ENCODE data around the gene FAM118B. TPM values are rescaled to one million over a fixed set of nuclear protein-coding genes. Genes with fewer than 3 reads are reported as not detected.
"Not testable (repeated sequence)": the region's sequence is repeated elsewhere in the genome, so short reads cannot be mapped to it uniquely, and the experiment has no call there.

Gene FAM118B
- total RNA-seq, 1 donor from 2014 or later: 19.4 TPM

DNA sequence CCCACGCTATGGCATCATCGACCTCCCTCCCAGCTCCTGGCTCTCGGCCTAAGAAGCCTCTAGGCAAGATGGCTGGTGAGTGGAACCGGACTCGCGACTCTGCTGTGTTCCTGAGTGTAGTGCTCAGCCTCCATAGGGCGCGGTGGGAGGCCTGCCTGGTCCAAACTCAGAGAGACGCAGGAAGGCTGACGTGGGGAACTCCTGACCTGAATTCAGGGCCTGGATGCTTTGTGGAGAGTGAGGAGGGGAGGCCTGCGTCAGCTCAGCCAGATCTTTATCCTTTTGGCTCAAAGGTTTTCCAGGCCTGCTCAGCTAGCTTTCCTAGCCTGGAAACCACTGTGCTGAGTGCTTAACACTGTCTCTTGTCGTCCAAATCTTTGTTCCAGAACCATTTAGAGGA, 79.3 kb downstream of the FAM118B start:
- ATAC-seq (no peak), DNase-seq (ENCODE audit: low spot score) (no peak)
- intact Hi-C loops (cut with DNase I): no loop called here

DNA sequence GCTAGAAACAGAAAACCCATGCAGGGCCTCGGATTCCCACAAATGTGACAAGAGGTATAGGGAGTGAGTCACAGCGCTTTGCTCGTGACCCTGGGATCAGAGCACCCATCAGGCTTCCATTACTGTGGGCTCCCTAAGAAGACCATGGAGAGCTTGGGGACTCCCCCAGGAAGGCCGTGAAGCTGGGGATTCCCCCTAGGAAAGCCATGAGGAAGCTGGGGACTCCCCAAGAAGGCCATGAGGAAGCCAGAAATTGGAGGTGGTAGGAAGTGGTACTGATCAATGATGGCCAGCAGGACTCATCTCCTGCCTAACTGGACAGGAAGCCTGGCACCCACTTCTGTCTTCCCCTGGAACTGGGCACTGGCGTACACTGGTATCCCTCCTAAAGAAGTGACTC, 82.1 kb downstream of the FAM118B start:
- intact Hi-C loops (cut with DNase I): no loop called here
- DNase-seq (ENCODE audit: low spot score): no peak

DNA sequence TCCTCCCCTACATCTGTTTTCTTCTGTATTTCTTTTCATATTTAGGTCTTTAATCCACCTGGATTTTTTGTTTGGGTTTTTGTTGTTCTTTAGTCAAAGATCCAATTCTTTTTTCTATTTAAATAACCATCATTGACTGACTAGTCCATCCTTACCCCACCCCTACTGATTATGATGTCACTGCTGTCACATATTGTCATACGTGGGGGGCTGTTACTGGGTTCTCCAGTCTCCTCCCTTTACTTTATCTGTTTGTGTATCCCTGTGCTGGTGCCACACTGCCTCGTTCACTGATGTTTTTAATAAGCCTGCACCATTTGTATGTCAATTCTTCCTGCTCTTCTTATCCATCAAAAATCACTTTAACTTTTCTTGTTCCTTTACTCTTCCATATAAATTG, 85.4 kb downstream of the FAM118B start:
- intact Hi-C loops (cut with DNase I): no loop called here
- ATAC-seq: no peak

More for the DNA sequence above, 82.1 kb downstream of the FAM118B start:
- no peak for ATAC-seq

DNA sequence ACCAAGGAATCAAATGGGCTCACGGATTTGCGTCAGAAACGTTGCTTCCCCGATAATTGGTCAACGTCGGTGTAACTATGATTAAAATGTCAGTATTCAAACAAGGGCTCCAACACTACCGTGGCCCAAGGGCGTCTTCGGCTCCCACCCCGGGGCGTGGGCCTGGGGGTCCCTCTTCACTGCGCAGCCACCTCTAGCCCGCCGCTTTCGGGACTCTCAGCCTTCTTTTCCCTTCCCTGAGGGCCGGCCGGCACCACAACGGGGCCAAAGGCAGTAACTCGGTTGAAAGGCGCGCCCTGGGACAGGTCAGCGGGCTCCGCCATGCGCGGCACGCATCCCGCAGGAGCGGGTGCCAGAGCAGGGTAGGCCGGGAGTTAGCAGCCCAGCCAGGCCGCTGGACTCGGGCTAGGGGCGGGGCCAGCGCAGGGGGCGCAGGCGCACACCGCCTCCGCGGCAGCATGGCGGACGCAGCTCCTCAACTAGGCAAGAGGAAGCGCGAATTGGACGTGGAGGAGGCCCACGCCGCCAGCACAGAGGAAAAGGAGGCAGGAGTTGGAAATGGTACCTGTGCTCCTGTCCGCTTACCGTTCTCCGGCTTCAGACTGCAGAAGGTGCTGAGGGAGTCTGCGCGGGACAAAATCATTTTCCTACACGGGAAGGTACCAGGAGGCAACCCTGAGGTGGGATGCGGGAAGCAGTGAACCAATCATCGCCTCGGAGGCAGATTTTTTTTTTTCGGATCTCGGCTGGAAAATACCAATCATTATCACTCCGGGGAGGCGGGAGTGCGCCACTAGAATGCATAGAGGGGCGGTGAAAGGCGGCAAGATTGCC, 92.3 kb downstream of the FAM118B start, which contains the start of gene DCPS:
Gene DCPS (plus strand): TSS at position 438 of the 834 bp plus-strand sequence. CDS start 21 bp downstream, at position 459.
- intact Hi-C loops (cut with DNase I): no loop called here
- DNase-seq (ENCODE audit: low spot score): peak; percentile 93
- ATAC-seq: peak; percentile 99

More for the DNA sequence above, 85.4 kb downstream of the FAM118B start:
- DNase-seq (ENCODE audit: low spot score): no peak

DNA sequence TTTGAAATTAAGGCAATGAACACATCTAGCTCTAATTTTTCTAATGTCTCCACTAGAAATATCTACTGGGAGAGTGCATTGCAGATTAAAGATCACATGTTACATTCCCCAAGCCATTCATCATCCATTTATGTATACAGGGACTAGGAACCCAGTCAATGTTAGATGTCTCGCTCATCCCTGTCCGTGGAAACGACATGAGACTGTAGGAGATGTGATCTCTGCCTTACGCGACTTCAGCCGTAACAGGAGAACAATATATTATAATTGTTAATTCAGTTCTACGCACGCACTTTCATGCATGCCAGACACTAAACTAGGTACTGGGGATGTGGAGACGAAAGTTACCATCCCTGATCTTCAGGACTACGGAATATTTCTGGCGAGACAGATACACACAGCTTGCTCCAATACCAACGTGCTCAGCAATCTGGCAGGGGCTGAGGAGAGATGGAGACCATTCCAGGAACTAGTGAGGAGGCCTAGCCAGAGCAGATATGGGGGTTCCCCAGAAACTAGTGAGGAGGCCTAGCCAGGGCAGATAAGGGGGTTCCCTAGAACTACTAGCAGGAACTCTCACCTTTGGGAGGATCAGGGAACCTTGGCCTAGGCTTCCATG, 93.0 kb downstream of the FAM118B start:
- ATAC-seq (peak; percentile 24), DNase-seq (ENCODE audit: low spot score) (no peak)
- intact Hi-C loops (cut with DNase I): no loop called here

DNA sequence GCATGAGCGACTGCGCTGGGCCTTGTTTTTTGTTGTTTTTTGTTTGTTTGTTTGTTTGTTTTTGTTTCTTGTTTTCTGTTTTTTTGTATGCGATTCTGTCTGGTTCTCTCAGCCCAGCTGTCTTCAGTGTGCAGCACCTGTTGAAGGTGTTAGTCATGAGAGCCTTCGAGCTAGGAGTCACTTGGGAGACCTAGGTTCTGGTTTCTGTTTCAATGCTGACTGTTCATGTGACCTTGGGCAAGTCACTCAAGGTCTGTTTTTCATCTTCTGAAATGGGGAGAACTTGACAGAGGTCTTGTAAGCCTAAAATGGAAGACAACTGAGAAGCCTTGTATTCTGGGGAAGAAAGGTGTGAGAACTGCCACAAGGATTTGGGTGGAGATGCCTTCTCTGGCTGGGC, 94.1 kb downstream of the FAM118B start:
- intact Hi-C loops (cut with DNase I): no loop called here
- DNase-seq (ENCODE audit: low spot score) (no peak), ATAC-seq (no peak)

DNA sequence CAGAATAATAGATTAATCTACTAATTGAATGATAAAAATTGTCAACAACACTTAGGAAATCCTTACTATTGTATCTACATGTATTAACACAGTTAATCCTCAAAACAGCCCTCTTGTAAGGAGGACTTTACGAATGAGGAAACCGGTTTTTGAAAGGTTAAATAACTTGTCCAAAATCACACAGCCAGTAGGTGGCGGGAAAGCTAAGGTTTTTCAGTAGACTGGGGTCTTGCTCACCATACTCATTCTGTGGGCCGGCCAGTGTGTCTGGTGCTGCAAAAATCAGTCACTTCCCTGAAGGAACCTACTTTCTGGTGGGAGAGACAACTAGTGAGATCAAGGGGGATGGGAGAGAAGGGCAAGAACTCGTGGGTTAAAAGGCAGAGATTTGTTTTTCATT, 96.1 kb downstream of the FAM118B start:
- ATAC-seq: no peak
- DNase-seq (ENCODE audit: low spot score): no peak
- intact Hi-C loops (cut with DNase I): no loop called here

DNA sequence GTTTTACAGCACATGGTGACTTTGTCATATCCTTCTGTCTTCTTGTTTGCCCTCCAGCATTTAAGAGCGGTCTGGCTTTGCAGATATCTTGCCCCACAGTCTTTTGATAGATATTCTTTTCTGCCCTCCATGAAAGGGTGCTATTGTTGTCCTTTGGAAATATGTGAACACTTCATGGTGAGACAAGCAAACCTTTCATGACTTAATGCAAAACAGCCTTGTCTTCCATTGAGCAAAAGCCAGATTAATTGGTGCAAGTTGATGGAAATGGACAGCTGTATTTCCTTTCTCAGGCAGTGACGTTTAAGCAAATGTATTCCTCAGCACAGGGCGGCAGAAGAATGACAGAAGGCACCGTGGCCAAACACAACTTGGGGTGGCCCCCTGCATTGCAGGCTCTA, 96.7 kb downstream of the FAM118B start:
- no peak for DNase-seq (ENCODE audit: low spot score)
- intact Hi-C loops (cut with DNase I): no loop called here
- no peak for ATAC-seq

DNA sequence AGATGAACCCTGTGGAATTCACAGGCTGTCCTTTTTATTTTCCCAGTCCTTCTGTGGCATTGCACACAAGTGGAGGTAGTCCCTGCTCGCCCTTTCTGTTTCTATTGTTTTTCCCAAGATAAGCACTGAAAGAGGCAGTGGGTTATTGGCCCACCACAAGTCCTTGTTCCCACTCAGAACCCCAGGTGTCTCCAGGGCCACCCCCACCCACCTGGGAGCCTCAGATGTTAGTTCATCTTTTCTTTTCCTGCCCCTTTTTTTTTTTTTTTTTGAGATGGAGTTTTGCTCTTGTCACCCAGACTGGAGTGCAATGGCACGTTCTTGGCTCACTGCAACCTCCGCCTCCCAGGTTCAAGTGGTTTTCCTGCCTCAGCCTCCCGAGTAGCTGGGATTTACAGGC, 97.2 kb downstream of the FAM118B start:
- ATAC-seq; intact Hi-C loops (cut with DNase I); DNase-seq (ENCODE audit: low spot score): not testable (repeated sequence)

DNA sequence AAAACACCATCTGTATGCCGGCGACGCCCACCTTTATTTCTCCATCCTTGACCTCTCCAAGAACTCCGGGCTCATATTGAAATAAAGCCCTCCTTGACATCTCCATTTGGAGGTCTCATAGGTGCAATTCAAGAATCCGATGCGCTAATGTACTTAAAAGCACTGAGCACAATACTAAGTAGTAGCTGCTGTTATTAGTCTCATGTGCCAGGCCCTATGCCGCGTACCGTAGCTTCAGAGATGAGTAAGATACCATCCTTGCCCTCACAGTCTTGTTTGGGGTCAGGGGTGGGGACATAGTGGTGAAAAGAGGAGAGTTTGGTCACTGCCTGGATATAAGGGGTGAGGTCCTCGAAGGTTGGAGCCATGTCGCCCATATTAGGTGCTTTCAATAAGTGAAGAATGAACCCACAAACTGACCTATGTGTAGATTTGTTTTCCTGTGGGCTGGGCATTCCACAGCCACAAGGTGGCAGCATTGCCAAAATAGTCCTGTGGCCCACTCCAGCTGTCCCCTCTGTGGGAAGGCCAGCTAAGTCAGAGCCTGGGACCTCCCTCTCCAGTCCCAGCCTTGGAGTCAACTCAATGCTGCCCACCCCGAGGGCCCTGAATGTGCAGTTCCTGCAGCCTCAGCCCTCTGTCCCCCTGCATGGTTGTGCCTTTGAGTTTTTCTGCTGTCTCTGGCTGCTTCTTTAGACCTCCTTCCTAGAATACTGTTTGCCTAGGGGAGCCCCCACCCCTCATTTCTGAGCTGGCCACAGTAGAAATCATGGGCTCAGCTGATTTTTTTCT, 98.8 kb downstream of the FAM118B start:
- ATAC-seq: peak; percentile 93
- intact Hi-C loops (cut with DNase I): loop anchor here (2.0 kb wide), 1 partner anchor 172 kb away; no protein-coding TSS in a partner anchor
- peak; percentile 89 for DNase-seq (ENCODE audit: low spot score)

DNA sequence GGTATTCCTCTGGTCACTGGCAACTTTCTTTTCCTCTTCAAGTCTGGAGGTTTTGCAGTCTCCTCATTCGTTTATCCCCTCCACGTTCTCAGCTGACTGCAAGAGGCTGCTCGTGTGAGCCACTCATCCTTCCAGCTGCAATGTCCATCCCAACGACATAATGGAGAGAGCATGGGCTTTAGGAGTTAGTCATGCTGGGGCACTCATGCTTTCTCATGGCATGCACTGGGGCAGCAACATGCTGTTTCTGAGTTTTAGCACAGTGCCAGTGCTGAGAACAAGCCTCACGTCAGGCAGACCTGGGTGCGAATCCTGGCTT, 99.4 kb downstream of the FAM118B start:
- DNase-seq (ENCODE audit: low spot score) (no peak), ATAC-seq (peak; percentile 21)
- intact Hi-C loops (cut with DNase I): loop anchor here (2.0 kb wide), 1 partner anchor 172 kb away; no protein-coding TSS in a partner anchor

DNA sequence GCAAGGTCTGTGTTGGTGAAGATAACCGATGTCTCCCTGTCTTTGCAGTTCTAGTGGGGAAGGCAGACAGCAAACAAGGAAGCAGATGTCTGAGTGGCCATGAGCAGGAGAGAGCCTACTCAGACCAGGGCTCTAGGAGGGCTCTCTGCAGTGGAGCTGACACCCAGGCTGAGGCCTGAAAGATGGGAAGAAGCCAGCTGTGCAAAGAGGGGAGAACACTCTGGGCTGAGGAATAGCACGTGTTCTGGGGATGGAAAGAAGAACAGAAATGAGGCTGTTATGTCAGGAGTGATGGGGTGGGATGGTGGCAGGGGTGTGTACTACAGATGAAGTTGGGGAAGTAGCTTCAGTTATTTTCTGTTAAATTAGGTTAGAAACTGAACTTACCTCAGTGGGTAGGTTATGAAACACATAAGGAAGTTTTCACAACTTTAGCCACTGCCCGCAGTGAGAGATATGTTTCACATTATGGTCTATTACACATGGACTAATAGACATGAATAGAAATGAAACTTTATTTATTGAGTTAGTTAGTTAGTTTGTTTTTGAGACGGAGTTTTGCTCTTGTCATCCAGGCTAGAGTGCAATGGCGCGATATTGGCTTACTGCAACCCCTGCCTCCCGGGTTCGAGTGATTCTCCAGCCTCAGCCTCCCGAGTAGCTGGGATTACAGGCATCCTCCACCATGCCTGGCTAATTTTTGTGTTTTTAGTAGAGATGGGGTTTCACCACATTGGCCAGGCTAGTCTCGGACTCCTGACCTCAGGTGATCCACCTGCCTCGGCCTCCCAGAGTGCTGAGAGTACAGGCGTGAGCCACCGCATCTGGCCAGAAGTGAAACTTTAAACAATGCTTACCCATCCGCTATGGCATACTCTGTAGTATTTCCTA, 100.1 kb downstream of the FAM118B start:
- ATAC-seq (peak; percentile 50), DNase-seq (ENCODE audit: low spot score) (no peak)
- intact Hi-C loops (cut with DNase I): loop anchor here (2.0 kb wide), 1 partner anchor 171 kb away; no protein-coding TSS in a partner anchor

Other genes starting within 250 kb of the FAM118B start
- 29.4 TPM for gene CDON, start 148.9 kb upstream of the FAM118B start, total RNA-seq
- 21.0 TPM for gene RPUSD4, start 132 bp upstream of the FAM118B start, total RNA-seq
- gene SRPRA, start 57.1 kb downstream of the FAM118B start, total RNA-seq: 80.4 TPM
- gene FOXRED1, start 57.4 kb downstream of the FAM118B start, total RNA-seq: 27.9 TPM
- 15.5 TPM for gene TIRAP, start 71.3 kb downstream of the FAM118B start, total RNA-seq
- 12.1 TPM for gene DCPS, start 92.3 kb downstream of the FAM118B start, total RNA-seq
- gene ST3GAL4, start 143.9 kb downstream of the FAM118B start, total RNA-seq: 72.4 TPM